Measurements from ENCODE around the gene CREB5.

DNA sequence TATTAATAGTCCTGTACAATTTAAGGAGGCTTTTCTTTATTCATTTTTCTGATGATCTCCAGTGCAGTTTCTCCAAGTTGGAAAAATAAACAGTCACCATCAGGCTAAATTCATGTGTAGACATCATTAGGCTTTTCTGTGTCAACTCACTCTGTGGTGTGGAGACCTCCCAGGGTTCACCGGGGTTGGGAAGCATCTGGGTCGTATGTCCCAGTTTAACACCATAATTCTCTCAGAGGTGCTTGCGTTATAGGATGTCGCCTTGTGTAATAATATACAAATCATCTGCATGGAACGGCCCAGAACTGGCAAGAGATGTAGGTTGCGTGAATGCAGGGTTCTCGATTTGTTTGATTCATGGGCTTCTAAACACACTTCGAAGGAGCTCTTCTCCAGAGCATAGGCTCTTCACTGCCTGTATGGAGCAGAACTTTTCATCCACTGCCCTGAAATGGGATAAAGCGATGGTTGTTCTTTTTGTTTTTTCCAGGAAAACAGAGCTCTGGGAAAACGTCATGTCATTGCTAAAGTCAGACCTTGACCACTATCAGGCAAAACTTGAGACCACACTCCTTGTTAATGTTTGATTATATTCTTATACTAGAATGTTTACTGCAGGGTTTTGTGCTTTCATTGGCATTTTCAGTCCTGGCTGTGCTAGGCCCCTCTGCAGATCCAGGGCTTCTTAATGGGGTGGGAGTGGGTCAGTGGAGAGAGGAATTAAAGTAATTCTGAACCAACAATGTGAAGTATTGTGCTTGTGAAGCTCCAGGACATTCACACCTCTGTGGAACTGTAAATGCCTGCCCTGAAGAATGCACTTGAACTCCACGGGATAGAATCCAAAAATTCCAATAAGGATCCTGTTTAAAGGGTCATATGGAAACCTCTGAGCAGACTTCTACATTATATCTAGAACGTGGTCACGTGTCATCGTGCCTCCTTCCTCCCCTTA, 373.0 kb downstream of the CREB5 start:
- TF ChIP-seq CTCF (IDR thresholded peaks at IDR 0.05) (no peak), POLR2A (IDR thresholded peaks at IDR 0.05) (no peak)
